ENCODE data around the gene ROBO4.

The ROBO4 gene

GRCh38 chr11:124835918-124836317, 61.7 kb downstream of the ROBO4 start:
- no peak for TF ChIP-seq CTCF (IDR thresholded peaks at IDR 0.05; ENCODE audit: insufficient read depth, missing control alignments)
- FAIRE-seq, result no peak
- DNase-seq (ENCODE audit: insufficient read length, low spot score), result no peak

GRCh38 chr11:124834526-124835180, 63.0 kb downstream of the ROBO4 start:
- no peak for DNase-seq (ENCODE audit: insufficient read length, low spot score)
- FAIRE-seq, result no peak

More at GRCh38 chr11:124834526-124835180, 63.0 kb downstream of the ROBO4 start:
- no peak for TF ChIP-seq CTCF (IDR thresholded peaks at IDR 0.05; ENCODE audit: insufficient read depth, missing control alignments)

Measured in D721Med (cell line).